HG03571 (cell line): ENCODE results near the gene MED27.

Experiments
- ATAC-seq: cut with Tn5 transposase; IDR thresholded peaks from one replicate; pipeline ENCODE4 v1.9.1; 2021; ENCODE audit not compliant: unreplicated experiment

MED27 gene, protein sequence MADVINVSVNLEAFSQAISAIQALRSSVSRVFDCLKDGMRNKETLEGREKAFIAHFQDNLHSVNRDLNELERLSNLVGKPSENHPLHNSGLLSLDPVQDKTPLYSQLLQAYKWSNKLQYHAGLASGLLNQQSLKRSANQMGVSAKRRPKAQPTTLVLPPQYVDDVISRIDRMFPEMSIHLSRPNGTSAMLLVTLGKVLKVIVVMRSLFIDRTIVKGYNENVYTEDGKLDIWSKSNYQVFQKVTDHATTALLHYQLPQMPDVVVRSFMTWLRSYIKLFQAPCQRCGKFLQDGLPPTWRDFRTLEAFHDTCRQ

DNA sequence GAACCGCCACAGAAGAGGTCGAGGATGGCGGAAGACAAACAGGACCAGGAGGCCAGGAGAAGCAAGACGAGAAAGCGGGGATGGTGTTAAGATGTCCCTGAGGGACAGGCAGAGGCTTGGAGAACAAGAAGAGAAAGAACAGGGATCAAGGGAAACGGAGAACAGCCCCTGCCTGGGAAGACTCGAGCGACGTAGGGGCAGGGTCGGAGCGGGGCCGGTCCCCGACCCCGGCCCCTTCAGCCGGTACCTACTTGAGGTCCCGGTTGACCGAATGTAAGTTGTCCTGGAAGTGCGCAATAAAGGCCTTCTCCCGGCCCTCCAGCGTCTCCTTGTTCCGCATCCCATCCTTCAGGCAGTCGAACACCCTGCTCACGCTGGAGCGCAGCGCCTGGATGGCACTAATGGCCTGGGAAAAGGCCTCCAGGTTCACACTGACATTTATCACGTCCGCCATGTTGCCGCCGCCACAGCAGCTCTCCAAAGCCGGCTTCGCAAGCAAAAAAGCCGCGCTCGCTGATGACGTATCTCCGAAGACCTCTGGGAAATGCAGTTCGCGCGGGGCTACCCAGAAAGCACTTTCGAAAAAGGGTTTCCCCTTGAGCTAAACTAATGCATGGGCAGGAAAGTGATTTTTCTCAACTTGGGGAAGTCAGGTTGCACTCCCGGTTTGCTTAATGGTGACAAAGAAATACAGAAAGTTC is at the start of gene MED27:
TSS of gene MED27 (minus strand) at position 477 of the 701 bp plus-strand sequence. CDS start at position 454, 23 bp downstream.
- ATAC-seq = peak; percentile 83

DNA sequence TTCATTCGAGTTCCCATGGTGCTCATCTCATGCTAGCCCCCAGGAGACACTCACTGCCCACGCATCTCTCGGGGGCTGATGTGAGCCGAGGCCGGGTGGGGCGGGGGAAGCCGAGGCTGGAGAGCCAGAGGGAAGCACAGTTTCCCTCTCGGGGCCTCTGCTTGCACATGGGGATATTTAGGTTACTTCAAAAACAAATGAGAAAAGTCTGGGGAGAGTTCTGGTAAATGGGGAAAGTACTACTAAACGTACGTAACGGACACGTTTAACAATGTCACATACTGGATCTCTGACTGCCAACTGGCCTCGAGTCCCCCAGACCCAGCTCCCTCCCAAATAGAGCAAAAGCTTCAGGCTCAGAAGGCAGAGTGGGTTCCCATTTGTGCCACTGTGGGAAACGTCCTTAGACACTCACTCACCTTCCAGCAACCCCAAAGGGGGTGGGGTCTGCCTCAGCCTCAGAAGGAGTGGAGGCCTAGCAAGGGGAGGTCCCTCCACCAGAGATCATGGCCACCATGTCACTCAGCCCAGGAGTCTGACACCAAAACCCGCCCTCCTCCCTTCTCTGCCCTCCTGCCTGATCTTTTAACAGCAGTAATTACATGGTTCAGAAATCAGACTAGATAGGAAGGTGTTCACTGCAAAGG is 48.3 kb upstream of the MED27 start:
- ATAC-seq = no peak

DNA sequence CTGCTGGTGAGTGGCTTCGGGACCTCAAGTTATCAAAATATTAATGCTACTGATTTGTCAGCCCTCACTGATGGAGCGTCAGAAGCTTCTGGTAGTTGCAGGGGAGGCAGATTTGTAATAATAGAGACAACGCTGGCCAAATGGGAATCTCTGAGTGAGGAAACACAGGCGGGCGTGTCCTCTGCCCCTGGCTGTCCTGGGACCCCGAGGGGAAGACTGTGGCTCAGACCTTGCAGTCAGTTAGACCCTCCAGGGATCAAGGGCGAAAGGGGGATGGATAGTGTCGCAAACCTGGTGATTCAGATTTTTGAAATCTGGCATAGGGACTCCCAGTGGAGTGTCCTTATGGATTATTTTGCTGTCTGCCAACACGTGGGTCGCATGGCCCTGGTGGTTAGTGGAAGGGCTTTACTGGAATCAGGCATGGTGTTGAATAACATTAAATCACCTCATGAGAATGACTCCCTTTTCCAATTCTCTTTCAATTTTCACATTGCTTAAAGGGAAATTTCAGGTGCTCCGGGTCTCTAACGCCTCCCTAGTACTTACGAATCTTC is 47.1 kb upstream of the MED27 start:
- ATAC-seq = no peak

DNA sequence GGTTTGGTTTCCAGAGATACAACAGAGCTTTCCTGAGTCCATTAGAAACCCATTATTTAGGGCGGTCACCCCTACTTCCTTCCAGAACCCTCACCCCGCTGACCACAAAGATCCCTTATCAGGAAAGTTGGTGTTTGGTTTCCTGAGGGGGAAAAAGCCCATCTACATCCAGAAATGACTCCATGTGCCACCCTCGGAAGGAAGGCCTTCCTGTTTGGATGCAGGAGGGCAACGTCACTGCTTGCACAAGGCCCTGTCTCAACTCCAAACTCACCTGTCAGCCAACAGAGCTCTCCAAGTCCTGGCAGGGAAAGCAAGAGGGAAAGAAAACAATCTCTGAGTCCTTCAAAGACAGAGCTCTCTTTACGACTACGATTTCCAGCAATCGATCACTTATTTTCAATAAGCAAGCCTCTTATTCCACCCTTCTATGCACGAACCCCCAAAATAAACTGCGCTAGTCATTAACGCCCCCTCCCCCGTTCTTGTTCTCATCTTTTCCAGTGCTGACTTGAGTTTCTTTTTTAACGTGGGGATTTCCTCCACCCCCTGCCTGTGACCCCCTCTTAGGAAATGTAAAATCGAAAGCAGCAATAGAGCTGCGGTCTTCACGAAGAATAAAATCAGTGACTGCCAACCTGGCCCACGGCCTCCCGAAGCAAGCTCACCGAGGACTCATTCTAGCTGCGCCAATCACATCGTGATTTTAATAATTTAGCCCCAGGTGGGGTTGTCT is 46.4 kb upstream of the MED27 start:
- no peak for ATAC-seq

DNA sequence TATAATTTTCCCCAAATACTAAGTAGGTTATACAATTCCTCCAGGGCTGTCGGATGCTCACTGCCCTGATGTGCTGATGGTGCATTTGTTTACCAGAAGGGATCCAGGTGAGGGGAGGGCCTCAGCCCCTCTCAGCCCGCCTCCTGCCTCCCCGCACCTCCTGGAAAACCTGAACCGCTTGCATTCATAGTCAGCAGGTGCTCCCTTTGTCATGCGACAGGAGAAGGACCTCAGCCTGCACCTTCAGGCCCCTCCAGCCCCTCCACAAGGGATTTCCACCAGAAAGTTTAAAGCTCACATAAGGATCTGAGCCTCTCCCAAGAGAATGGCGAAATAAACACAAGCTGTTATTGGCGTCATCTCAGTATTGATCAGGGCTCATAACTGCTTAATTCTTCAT is 45.7 kb upstream of the MED27 start:
- ATAC-seq = no peak

DNA sequence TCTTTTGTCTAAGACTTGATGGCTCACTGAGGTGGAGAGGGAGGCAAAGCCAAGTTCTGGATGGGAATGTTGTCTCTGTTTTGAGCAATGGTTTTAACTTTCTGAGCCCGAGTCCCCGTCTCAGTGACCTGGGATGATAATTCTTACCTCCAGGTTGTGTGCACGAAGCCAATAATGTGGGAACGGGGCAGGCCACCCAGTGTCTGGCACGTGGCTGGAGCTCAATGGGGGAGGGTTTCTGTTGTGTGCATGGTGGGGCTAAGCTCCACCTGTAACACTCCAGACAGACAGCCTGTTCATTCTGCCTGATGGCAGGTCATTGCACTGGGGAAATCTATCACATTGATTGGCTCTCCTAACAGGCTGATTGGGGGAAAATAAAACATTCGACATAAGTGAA is 45.1 kb upstream of the MED27 start:
- no peak for ATAC-seq

DNA sequence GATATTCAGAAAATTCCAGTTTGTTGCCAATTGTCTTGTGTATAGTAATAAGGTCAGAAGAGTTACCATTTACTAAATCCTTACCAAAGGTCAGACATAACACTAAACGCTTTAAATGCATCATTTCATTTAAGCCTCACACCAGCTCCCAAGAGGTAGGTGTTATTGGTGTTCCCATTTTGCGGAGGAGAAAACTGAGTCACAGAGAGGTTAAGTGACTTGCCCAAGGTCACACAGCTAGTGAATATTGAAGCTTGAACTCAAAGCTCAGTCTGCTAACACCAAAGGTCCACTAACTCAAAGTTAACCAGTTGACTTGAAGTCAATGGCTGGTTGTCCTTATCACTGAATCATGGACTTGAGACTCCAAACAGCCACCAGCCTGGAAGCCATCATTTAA is 41.4 kb upstream of the MED27 start:
- no peak for ATAC-seq

DNA sequence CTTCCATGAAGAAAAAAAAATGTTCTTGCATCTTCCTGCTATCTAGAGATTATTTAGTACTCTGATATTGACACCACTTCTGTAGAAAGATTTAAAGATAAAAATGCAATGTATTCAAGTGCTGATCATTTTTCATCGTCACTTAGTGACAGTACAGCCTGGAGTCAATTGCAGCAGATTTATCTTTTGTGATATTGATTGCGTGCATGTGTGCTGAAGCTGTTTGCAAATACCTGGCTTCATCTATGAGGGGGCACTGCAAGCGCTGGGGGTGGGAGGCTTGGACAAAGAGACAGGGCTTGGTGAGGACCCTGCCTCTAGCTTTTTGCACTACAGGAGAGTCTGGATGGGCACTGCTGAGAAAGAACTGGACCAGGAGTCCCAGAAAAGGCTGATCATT is 38.0 kb upstream of the MED27 start:
- no peak for ATAC-seq

DNA sequence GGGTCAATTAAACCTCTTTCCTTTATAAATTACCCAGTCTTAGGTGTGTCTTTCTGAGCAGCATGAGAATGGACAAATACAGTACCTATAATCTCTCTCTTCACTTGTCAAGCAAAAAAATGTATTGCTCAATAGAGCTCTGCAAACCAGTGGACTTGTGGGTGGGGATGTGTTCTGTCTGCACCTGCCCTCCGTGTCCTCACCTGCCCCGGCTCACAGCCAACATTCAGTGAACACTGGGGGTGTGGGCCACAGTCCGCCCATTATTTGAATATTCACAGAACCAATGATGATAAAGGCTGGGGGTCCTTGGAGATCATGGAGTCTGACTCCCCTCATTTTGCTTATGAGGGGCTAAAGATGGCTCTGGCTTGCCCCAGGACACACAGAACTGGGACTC is 36.9 kb upstream of the MED27 start:
- no peak for ATAC-seq

DNA sequence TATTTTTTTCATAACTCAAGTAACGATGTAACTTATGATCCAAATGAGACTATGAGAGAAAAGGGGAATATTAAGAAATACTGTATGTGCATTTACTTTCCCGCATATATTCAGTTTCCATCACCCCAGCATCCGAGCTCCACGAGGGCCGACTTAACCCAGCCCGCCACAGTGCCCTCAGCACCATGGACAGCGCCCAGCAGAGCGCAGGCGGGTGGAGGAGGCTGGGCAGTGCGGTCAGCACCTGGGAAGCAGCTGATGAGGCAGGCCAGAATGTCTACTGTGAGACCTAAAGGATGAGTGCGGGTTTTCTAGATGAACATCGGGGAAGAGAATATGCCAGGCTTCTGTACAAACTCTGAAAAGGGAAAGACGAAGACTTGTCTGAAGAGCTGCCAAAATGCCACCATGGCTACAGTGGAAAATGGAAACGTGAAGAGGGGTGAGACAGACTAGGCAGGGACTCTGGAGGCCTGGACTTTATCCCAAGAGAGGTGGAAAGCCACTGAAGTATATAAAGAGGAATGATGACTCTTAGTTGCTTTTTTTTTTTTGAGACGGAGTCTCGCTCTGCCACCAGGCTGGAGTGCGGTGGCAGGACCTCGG is 34.5 kb upstream of the MED27 start:
- ATAC-seq = no peak

DNA sequence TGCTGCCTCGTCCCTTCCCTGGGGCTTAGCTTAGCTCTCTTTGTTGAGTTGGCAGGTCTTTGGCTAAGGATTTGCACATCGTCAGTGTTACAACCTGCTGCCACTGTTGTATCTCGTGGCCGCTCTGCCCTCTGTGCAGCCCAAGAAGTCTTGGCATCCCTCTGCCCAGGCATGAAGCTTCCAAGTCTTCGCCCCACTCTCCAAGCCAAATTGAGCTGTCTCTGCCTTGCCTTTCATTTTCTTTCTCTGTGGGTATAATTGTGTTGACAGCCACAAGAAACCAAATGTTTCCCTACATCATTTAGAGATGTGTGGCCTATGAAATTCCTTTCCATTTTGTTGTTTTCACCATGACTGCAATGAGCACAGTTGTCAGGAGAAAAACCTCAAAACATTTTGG is 29.6 kb upstream of the MED27 start:
- no peak for ATAC-seq

DNA sequence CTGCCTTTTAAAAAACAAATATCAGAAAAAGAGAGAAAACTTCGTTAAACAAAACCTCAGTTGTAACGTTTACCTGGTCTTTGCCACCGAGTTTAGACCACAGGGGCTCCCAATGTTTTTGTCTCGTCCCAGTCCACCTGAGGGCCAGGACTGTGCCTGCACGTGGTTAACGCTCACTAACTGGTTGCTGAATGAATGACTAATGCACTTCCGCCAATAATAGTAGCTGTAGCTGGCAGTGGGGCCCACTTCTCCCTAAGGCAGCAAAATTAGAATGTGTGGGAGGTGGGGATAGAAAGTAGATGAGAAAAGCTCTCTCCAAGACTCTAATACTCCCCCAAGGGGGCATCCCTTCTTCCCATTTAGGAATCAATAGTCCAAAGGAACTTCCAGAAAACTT is 29.1 kb upstream of the MED27 start:
- no peak for ATAC-seq

DNA sequence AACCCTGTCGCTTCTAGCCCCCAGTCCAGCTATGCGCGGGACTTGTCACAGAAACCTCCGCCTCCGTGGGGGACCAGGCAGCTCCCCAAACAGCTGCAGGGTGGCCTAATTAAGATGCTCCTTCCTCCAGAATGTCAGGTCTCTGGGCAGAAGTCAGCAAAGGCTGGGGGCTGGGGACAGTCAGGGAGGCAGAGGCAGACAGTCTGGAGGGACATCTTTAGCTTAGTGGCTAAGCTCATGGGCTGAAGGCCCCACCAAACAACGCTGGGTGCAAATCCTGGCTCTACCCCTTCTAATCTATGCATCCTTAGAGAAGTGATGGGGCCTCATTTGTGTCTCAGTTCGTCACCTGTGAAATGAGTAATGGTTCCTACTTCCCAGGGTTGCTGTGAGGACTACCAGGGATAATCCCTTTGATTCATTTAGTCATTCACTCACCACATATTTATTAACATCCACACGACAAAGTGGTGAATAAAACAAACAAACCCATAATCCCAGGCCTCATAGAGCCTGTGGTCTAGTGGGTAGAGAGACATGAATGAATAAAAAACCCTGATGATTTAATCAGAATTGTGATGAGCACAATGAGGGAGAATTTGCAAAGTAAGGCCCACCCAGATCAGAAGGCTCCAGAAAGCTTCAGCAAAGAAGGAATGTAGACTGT is 20.2 kb upstream of the MED27 start:
- no peak for ATAC-seq

DNA sequence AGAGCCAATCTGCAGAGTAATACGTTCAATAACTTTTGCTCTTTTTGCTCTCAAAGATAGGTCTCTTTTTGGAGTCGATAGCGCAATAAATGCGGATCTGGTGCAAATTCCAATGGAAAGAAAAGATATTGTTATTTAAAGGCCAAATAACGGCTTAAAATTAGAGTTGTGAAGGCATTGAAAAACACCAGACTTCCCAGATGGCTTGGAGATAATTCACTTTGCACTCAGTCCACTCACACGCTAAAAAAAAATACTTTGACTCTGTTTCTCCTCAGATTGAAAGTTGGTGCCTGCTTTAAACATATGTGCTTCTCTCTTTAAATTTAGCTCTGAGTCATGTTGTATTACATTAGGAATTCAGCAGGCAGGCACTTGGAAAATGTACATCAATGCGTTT is 19.5 kb upstream of the MED27 start:
- no peak for ATAC-seq

DNA sequence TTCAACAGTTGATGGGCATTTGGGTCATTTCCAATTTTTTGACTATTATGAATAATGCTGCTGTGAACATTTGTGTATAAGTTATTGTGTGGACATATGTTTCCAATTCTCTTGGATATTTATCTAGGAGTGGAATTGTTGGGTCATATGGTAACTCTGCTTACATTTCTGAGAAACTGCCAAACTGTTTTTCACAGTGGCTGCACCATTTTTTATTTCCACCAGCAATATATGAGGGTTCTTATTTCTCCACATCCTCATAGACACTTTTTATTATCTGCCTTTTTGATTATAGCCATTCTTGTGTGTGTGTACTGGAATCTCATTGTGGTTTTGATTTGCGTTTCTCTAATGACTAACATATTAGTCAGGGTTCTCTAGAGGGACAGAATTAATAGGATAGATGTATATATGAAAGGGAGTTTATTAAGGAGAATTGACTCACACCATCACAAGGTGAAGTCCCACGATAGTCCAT is 14.7 kb upstream of the MED27 start:
- ATAC-seq = no peak

DNA sequence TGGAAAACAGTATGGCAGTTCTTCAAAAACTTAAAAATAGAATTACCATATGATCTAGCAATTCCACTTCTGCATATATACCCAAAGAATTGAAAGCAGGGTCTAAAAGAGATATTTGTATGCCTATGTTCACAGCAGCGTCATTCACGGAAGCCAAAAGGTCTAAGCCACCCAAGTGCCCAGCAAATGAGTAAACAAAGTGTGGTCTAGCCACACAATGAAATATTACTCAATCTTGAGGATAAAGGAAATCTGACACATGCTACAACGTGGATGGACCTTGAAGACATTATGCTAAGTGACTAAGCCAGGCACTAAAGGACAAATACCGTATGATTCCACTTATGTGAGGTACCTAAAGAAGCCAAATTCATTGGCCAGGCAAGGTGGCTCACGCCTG is 11.1 kb upstream of the MED27 start:
- no peak for ATAC-seq

DNA sequence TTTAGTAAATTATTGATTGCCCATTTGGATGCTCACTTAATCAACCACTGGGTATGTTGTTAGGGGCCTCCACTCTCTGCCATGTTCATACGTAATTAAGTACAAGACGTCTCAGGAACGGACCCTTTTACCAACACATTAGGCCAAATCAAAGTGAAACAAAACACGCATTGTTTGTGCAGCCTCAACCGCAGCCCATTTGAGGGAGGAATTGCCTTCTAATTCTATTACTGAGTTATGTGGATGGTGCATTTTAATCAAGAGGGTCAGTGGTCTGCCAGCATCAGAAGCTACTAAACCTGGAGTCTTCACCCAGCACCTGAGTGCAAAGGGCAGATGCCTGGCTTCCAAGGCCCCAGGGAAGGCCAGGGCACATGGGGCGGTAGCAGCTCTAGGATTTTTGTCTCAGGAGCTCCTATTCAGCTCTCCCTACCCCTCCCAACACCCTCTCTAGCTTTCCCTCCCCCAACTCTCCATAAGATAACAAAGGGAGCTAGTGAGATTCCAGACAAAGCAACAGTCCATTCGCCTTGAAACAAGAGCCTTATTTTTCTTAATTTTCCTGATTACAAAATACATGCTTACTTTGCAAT is 7.9 kb upstream of the MED27 start:
- no peak for ATAC-seq

DNA sequence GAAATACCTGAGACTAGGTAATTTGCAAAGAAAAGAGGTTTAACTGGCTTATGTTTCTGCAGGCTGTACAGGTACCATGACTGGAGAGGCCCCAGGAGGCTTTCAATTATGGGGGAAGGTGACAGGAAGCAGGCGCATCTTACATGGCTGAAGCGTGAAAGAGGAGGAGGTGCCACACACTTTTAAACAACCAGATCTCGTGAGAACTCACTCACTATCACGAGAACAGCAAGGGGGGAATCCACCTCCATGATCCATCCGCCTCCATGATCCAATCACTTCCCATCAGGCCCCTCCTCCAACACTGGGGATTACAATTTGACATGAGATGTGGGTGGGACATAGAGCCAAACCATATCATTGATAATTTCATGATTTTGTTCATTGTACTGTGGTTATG is 2.5 kb upstream of the MED27 start:
- no peak for ATAC-seq

DNA sequence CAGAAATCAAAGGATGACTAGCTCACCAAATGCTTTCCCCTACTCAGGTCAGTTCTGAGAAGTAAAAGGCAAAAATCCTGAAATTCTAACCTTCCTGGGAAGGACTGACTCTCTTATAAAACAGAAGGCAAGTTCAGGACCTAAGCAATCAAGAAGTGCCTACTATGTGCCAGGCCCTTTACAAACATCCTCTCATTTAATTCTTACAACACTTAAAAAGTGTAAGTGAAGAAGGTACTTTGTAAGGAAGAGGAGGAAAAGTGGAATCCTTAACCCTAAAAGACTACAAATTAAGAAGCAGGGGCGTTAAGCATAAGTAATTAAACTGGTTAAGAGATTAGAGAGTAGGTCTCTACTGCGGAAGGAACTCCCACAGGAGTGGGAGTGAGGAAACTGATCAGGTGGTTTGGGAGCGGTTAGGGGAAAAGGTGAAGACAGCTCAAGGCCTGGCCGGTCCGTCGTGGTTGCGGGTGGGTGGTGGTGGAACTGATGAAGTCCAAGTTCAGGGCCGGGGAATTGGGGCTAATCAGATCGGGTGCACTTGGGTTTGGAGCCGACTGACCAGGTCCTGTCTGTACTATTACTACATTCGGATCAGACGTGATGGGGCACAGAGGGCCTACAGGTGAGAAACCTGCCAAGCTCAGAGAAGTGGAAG is 839 bp downstream of the MED27 start:
- peak; percentile 10 for ATAC-seq
